Heart left ventricle (tissue), 13 donors: ENCODE data around the gene GPER1.

Experiments
- CTCF ChIP-seq, 12 donors: fragments of 200-600 bp; sonication (generic) in 4 of 12; IDR thresholded peaks; one replicate each; pipeline versions ENCODE4 v1.5.0 to v1.8.0; 2018 to 2022; ENCODE audit warnings: antibody characterized with exemption in 12 of 12, mild to moderate bottlenecking in 5 of 12
- POLR2A ChIP-seq, 2 donors: fragments of 450-650 bp; IDR thresholded peaks; one replicate each; pipeline ENCODE4 v1.6.1; 2017; ENCODE audit warnings: antibody characterized with exemption in 2 of 2, mild to moderate bottlenecking in 2 of 2, moderate library complexity in 2 of 2
- donor health status: ischemic (EF 13 %, LVEDD 7.1; RV severe dilation, severe dysfunction).
- donor health status: DM: no; HTN: yes; CAD: no.
- donor health status: DM: no; HTN: no; CAD: no.
- donor health status: ischemic (EF 25% LVEDD 6.9; RV normal size, moderate dysfunction).
- donor health status: ischemic (EF 25% LVEDD 5.7; RV mildly dilated, moderate dysfunction).
- donor health status: ischemic (EF 35%, LVEDD 5.7; RV mildly dilated, moderate dysfunction).
- donor health status: nonischemic (EF 11% LVEDD 7.7; RV severe dilation, severe dysfunction).
- donor health status: DM: yes; HTN: yes; CAD: no.
- donor health status: PGD.
- donor health status: ischemic (EF 29% LVEDD 5.4; RV normal size, mild dysfunction).
- donor health status: nonischemic (EF 23%, LVEDD 6.1; RV moderate dilation, normal function).

- no peak for TF ChIP-seq CTCF (IDR thresholded peaks at IDR 0.05)
- no peak for TF ChIP-seq POLR2A (IDR thresholded peaks at IDR 0.05)
These were observed 1.9 kb upstream of the GPER1 start for GRCh38 chr7:1085910-1086421.
